Muscle layer of colon (tissue), 2 donors: Measurements from ENCODE around the gene CNKSR3.

ENCODE experiments used
- H3K27ac ChIP-seq: one replicate; pipeline ENCODE4 v1.7.0; 2013; ENCODE audit warnings: low read depth, mild to moderate bottlenecking, low read length, moderate library complexity
- H3K27me3 ChIP-seq, 2 donors: one replicate each; pipeline ENCODE4 v1.7.0; 2013; ENCODE audit warnings: low read length in 2 of 2, mild to moderate bottlenecking in 2 of 2; ENCODE audit not compliant: insufficient read depth in 2 of 2, control insufficient read depth in 1 of 2
- H3K36me3 ChIP-seq: one replicate; pipeline ENCODE4 v1.7.0; 2013; ENCODE audit warnings: mild to moderate bottlenecking, low read length; ENCODE audit not compliant: insufficient read depth
- H3K4me1 ChIP-seq: one replicate; pipeline ENCODE4 v1.7.0; 2013; ENCODE audit warnings: mild to moderate bottlenecking, low read length; ENCODE audit not compliant: insufficient read depth
- H3K4me3 ChIP-seq, 2 donors: one replicate each; pipeline ENCODE4 v1.7.0; 2013; ENCODE audit warnings: low read length in 2 of 2, low read depth in 1 of 2, mild to moderate bottlenecking in 1 of 2, moderate library complexity in 1 of 2
- H3K9ac ChIP-seq: one replicate; pipeline ENCODE4 v1.7.0; 2013; ENCODE audit warnings: low read length
- H3K9me3 ChIP-seq: one replicate; pipeline ENCODE4 v1.7.0; 2013; ENCODE audit warnings: mild to moderate bottlenecking, low read length
- donor health status: abdominal sarcoma.
- donor health status: Adenocarcinoma of cecum.

The CNKSR3 gene

GRCh38 chr6:154509421-154510143, 903 bp downstream of the CNKSR3 start:
- Histone ChIP-seq H3K9me3 (no peaks in the 10 kb centered on the region), H3K27ac (peak overlapping the region; percentile 92), H3K27me3 (no peaks in the 10 kb centered on the region), H3K9ac (peak overlapping the region; percentile 91), H3K4me1 (peaks cover 32% of the 10 kb centered on the region), H3K4me3 (peak overlapping the region; percentile 67 to 84), H3K36me3 (peaks cover 5% of the 10 kb centered on the region)

- Histone ChIP-seq H3K4me1 (peaks cover 39% of the 10 kb centered on the region), H3K9me3 (no peaks in the 10 kb centered on the region), H3K36me3 (peaks cover 5% of the 10 kb centered on the region), H3K9ac (peak overlapping the region; percentile 91), H3K27me3 (no peaks in the 10 kb centered on the region), H3K27ac (peak overlapping the region; percentile 92), H3K4me3 (peak overlapping the region; percentile 67 to 84)
Observed at GRCh38 chr6:154508573-154509375, 1.7 kb downstream of the CNKSR3 start.

GRCh38 chr6:154506991-154507898, 3.2 kb downstream of the CNKSR3 start:
- H3K9ac ChIP-seq: no peak overlapping the region
- H3K27ac ChIP-seq: no peak overlapping the region

DNA sequence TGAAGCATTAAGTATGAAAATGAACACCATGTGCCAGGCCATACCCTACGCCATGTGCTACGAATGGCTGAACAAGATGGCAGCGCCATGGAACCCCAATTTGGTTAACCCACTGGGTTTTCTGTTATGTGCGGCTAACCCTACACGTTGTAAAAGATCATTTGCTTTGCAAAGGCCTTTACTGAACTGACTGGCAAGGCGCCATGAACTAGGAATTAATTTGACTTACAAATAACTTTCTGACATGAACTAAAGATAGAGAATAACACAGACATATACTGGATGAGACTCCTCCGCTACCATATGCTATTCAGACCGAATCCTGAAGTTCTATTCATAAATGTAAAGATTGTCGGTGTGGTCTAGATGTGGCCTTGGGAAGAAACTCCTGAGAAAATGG, 3.9 kb downstream of the CNKSR3 start:
- no peak overlapping the region for H3K9ac ChIP-seq
- H3K36me3 ChIP-seq: peaks cover 5% of the 10 kb centered on the region
- peaks cover 45% of the 10 kb centered on the region for H3K4me1 ChIP-seq
- no peaks in the 10 kb centered on the region for H3K9me3 ChIP-seq
- H3K27me3 ChIP-seq: no peaks in the 10 kb centered on the region
- no peak overlapping the region for H3K4me3 ChIP-seq
- no peak overlapping the region for H3K27ac ChIP-seq

More at GRCh38 chr6:154506991-154507898, 3.2 kb downstream of the CNKSR3 start:
- peaks cover 5% of the 10 kb centered on the region for H3K36me3 ChIP-seq
- no peaks in the 10 kb centered on the region for H3K9me3 ChIP-seq
- peaks cover 51% of the 10 kb centered on the region for H3K4me1 ChIP-seq
- no peaks in the 10 kb centered on the region for H3K27me3 ChIP-seq
- peak overlapping the region in 1 of 2 donors; percentile 84 for H3K4me3 ChIP-seq

- H3K9me3 ChIP-seq: no peaks in the 10 kb centered on the region
- H3K27me3 ChIP-seq: no peaks in the 10 kb centered on the region
- peaks cover 50% of the 10 kb centered on the region for H3K4me1 ChIP-seq
- H3K4me3 ChIP-seq: no peak overlapping the region
- no peak overlapping the region for H3K9ac ChIP-seq
- H3K36me3 ChIP-seq: peaks cover 5% of the 10 kb centered on the region
- no peak overlapping the region for H3K27ac ChIP-seq
Observed at GRCh38 chr6:154506108-154506507, 4.4 kb downstream of the CNKSR3 start.

DNA sequence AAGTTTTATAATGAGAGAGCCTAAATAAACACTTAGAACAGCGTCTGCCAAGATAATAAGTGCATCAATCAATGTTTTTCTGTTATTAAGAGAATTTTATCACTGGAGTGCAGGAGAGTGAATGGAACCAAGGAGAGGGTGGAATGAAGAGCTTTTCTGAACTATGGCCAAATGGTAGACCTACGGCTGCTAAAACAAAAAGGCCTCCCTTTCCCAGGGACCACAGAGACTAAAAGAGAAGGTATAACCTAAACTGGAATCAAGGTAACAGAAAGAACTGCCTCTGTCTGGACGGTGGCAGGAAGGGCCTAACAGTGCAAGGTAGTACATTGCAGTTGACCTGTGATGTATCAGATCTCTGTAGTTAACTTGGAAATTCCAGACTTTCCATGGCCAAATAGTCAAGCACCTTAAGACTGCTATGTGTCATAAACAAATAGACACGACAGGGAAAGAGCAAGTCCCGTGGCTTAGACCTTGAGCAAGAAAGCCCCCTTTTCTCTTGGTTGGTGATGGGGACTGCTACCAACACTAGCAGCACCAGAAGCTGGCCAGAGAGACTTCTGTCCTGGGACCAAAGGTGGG, 5.5 kb downstream of the CNKSR3 start:
- H3K27ac ChIP-seq: no peak overlapping the region
- H3K27me3 ChIP-seq: no peaks in the 10 kb centered on the region
- H3K9ac ChIP-seq: no peak overlapping the region
- peaks cover 5% of the 10 kb centered on the region for H3K36me3 ChIP-seq
- H3K4me1 ChIP-seq: peaks cover 61% of the 10 kb centered on the region
- H3K9me3 ChIP-seq: no peaks in the 10 kb centered on the region
- H3K4me3 ChIP-seq: no peak overlapping the region

DNA sequence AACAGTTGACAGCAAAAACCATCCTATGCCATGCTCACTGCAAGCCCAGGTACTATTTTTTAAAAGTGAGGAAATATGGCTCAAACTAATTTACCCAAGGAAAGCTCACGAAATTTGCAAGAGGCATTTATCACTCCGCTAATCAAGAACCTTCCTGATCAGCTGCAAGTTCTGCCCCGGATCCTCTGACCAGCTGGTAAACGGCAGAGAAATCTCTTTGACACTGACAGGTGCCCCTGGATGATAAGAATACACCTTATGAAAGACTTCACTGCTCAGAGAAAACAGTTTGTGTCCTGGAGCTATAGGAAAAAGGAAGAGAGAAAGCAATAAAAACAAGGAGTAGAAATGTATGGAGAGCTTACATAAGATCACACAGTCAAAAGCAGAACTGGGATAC, 6.4 kb downstream of the CNKSR3 start:
- no peaks in the 10 kb centered on the region for H3K9me3 ChIP-seq
- peak overlapping the region in 1 of 2 donors; percentile 16 for H3K4me3 ChIP-seq
- peaks cover 5% of the 10 kb centered on the region for H3K36me3 ChIP-seq
- no peak overlapping the region for H3K27ac ChIP-seq
- no peaks in the 10 kb centered on the region for H3K27me3 ChIP-seq
- peaks cover 64% of the 10 kb centered on the region for H3K4me1 ChIP-seq
- H3K9ac ChIP-seq: no peak overlapping the region

GRCh38 chr6:154503658-154504057, 6.8 kb downstream of the CNKSR3 start:
- peaks cover 61% of the 10 kb centered on the region for H3K4me1 ChIP-seq

GRCh38 chr6:154502553-154502952, 7.9 kb downstream of the CNKSR3 start:
- Histone ChIP-seq H3K4me3 (no peak overlapping the region), H3K9ac (no peak overlapping the region), H3K27me3 (no peaks in the 10 kb centered on the region), H3K9me3 (no peaks in the 10 kb centered on the region), H3K36me3 (peaks cover 5% of the 10 kb centered on the region), H3K27ac (no peak overlapping the region), H3K4me1 (peaks cover 57% of the 10 kb centered on the region)

More at GRCh38 chr6:154503658-154504057, 6.8 kb downstream of the CNKSR3 start:
- Histone ChIP-seq H3K27me3 (no peaks in the 10 kb centered on the region), H3K9me3 (no peaks in the 10 kb centered on the region), H3K36me3 (peaks cover 5% of the 10 kb centered on the region), H3K27ac (no peak overlapping the region), H3K4me3 (peak overlapping the region in 1 of 2 donors; percentile 16), H3K9ac (no peak overlapping the region)

- peaks cover under 1% of the 10 kb centered on the region for H3K36me3 ChIP-seq
- H3K9ac ChIP-seq: no peak overlapping the region
- no peaks in the 10 kb centered on the region for H3K27me3 ChIP-seq
- peaks cover 49% of the 10 kb centered on the region for H3K4me1 ChIP-seq
- H3K9me3 ChIP-seq: no peaks in the 10 kb centered on the region
- H3K27ac ChIP-seq: no peak overlapping the region
- H3K4me3 ChIP-seq: no peak overlapping the region
Observed at GRCh38 chr6:154501578-154501868, 9.0 kb downstream of the CNKSR3 start.
